T-helper 17 cell (primary cell): ENCODE results near the gene NME7. TPM values are rescaled to one million over a fixed set of nuclear protein-coding genes. Genes with fewer than 3 reads are reported as not detected.
"Not testable (repeated sequence)": the region's sequence is repeated elsewhere in the genome, so short reads cannot be mapped to it uniquely, and the experiment has no call there.

Source experiments
- ATAC-seq: fragments of 150-1000 bp; cut with Tn5 transposase; 2 replicates; pipeline ENCODE4 v1.10.0; 2021; ENCODE audit warnings: mild to moderate bottlenecking, moderate library complexity
- DNase-seq, 3 donors: peaks; one replicate each; pipeline versions ENCODE4 v3.0.0 to v3.0.0-alpha.2; 2020 to 2021
- H3K9me3 ChIP-seq: one replicate; pipeline ENCODE4 v1.7.0; 2013; ENCODE audit warnings: low read length, mild to moderate bottlenecking; ENCODE audit not compliant: control insufficient read depth, poor library complexity, severe bottlenecking
- H3K27ac Mint-ChIP-seq: one replicate; pipeline ENCODE4 v1.8.0; 2022; ENCODE audit warnings: mild to moderate bottlenecking, moderate library complexity, mixed read lengths
- H3K27me3 Mint-ChIP-seq: one replicate; pipeline ENCODE4 v1.8.0; 2022; ENCODE audit warnings: mixed read lengths
- H3K36me3 Mint-ChIP-seq: one replicate; pipeline ENCODE4 v1.8.0; 2022; ENCODE audit warnings: low read depth, mixed read lengths
- H3K4me1 Mint-ChIP-seq: one replicate; pipeline ENCODE4 v1.8.0; 2022; ENCODE audit warnings: mild to moderate bottlenecking, mixed read lengths
- H3K4me3 Mint-ChIP-seq: one replicate; pipeline ENCODE4 v1.8.0; 2022; ENCODE audit warnings: mild to moderate bottlenecking, moderate library complexity, mixed read lengths
- total RNA-seq, 4 donors: library from RNA in 2 of 4; stranded (reverse) in 2 of 4; gene quantifications; one replicate each; pipeline ENCODE4 v1.2.3 and lab custom pipeline; 2022 to 2026

NME7 gene, protein sequence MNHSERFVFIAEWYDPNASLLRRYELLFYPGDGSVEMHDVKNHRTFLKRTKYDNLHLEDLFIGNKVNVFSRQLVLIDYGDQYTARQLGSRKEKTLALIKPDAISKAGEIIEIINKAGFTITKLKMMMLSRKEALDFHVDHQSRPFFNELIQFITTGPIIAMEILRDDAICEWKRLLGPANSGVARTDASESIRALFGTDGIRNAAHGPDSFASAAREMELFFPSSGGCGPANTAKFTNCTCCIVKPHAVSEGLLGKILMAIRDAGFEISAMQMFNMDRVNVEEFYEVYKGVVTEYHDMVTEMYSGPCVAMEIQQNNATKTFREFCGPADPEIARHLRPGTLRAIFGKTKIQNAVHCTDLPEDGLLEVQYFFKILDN
- total RNA-seq: 1 to 10 TPM; 9.1 to 9.2 TPM
- 6.3 to 6.5 reads per million in 2 donors for total RNA-seq (lab: John Stamatoyannopoulos, UW)

DNA sequence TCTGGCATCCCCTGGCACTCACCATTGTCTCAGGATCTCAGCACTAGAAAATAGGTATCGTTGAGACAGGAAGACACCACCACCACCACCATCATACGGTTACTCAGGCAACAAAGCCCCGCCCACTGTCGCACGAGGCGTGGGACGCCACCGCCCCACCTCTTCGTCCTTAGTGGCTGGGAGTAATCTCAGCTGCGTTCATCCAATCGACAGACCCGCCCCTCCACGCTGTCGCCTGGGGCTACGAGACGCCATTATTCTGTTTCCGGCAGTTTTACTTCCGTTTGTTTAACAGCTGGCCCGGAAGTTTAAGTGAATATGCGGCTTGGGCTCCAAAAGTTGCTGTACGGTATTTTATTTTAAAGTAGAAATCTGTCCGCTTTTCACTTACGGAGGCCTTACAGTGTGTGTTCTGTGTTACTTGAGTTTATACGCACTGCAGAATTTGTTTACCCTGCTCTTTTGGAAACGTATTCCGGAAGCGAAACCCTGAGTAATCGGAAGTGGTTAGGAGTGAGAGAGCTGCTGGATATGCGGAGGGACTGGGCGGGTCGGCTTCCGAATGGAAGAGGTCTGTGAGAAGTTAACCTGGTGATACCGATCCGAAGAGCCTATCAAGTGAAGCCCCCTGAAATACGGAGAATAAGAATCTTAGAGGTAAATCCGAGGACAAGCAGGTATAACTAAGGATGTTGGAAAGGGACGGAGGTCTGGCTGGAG is at the start of gene NME7, which contains the start of gene BLZF1:
Gene NME7, minus strand, starts transcription at position 112 of the 720 bp plus-strand sequence. Its CDS starts 87 bp downstream, at position 25.
Gene BLZF1, plus strand, starts transcription at position 510 of the 720 bp plus-strand sequence. CDS start 1,328 bp downstream, outside the sequence.
- Mint-ChIP-seq H3K4me3 (no peak within 1 kb of the TSS), H3K4me1 (peaks cover 18% of the 10 kb centered on the region), H3K36me3 (peaks cover 9% of the 10 kb centered on the region), H3K27me3 (no peaks in the 10 kb centered on the region), H3K27ac (no peak within 1 kb of the TSS)
- peak; percentile 98 for ATAC-seq
- H3K9me3 ChIP-seq: no peaks in the 10 kb centered on the region
- peak; percentile 92 to 96 (median 95) for DNase-seq

DNA sequence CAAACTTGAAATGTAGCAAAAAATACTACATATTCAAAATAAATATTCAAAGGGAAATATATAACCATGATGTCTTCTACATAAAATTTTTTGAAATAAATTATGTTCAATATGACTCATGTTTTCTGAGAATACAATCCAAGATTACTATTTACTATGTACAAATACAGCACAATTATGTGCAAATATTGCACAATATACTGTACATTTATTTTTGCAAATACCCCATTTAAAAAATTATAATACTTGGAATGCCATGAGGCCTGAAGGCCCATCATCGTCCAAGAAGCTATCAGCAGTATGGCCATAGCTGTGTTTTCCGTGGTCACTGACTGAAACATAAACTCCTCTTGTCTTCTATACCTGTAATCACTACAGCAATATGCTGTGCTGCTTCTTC is 47.4 kb upstream of the NME7 start:
- DNase-seq (no peak), ATAC-seq (no peak)
- H3K4me3 Mint-ChIP-seq: no peak overlapping the region
- H3K9me3 ChIP-seq: no peaks in the 10 kb centered on the region
- H3K27ac Mint-ChIP-seq: no peak overlapping the region
- H3K4me1 Mint-ChIP-seq: no peaks in the 10 kb centered on the region
- no peaks in the 10 kb centered on the region for H3K36me3 Mint-ChIP-seq
- H3K27me3 Mint-ChIP-seq: peaks cover 6% of the 10 kb centered on the region

- not testable (repeated sequence) for H3K4me3 Mint-ChIP-seq, H3K36me3 Mint-ChIP-seq, ATAC-seq, DNase-seq, H3K9me3 ChIP-seq, H3K27ac Mint-ChIP-seq, H3K27me3 Mint-ChIP-seq, H3K4me1 Mint-ChIP-seq
Observed at GRCh38 chr1:169408340-169408739, 40.7 kb upstream of the NME7 start.

GRCh38 chr1:169402578-169402977 is 35.0 kb upstream of the NME7 start:
- not testable (repeated sequence) for H3K4me1 Mint-ChIP-seq, H3K27ac Mint-ChIP-seq, H3K36me3 Mint-ChIP-seq, ATAC-seq, H3K4me3 Mint-ChIP-seq, DNase-seq, H3K9me3 ChIP-seq, H3K27me3 Mint-ChIP-seq

DNA sequence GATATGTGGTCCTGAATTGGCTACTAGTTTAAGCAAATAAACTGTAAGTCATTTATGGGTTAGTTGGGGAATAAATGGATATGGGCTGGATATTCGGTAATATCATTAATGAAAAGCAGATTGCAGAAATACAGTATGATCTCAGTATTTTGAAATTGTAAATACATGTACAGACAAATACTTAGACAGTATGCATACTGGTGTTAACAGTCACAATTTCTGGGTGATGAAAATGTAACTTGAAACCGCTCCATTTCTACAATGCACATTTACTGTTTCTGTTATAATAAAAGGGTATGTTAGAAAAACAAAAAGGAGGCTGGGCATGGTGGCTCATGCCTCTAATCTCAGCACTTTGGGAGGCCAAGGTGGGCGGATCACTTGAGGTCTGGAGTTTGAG is 28.4 kb upstream of the NME7 start:
- ATAC-seq (no peak), DNase-seq (no peak)
- Mint-ChIP-seq H3K27ac (no peak overlapping the region), H3K27me3 (no peaks in the 10 kb centered on the region), H3K4me1 (no peaks in the 10 kb centered on the region), H3K4me3 (no peak overlapping the region), H3K36me3 (peaks cover 6% of the 10 kb centered on the region)
- H3K9me3 ChIP-seq: peaks cover 2% of the 10 kb centered on the region

DNA sequence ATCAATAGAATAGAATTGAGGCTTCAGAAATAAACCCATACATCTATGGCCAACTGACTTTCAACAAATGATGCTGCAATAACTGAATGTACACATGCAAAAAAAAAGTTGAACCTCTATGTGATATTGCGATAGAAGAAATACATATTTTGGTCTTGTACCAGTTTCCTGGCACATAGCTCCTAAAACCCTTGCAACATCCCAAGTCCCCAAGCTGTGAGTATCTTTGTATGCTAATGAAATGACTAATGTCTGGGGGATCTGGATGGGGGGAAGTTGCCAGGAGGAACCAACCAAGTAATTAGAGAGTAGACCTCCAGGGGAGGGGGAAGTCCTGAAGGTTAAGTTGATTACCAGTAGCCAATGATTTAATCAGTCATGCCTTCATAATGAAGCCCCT is 24.8 kb upstream of the NME7 start:
- no peak overlapping the region for H3K4me3 Mint-ChIP-seq
- H3K4me1 Mint-ChIP-seq: peaks cover 5% of the 10 kb centered on the region
- H3K36me3 Mint-ChIP-seq: peaks cover 16% of the 10 kb centered on the region
- no peak overlapping the region for H3K27ac Mint-ChIP-seq
- H3K27me3 Mint-ChIP-seq: no peaks in the 10 kb centered on the region
- no peak for ATAC-seq
- DNase-seq: no peak
- no peaks in the 10 kb centered on the region for H3K9me3 ChIP-seq

GRCh38 chr1:169390303-169390702 is 22.7 kb upstream of the NME7 start:
- Mint-ChIP-seq H3K27me3 (no peaks in the 10 kb centered on the region), H3K4me1 (peaks cover 5% of the 10 kb centered on the region), H3K27ac (no peak overlapping the region), H3K4me3 (no peak overlapping the region), H3K36me3 (peaks cover 20% of the 10 kb centered on the region)
- ATAC-seq (no peak), DNase-seq (no peak)
- no peaks in the 10 kb centered on the region for H3K9me3 ChIP-seq

GRCh38 chr1:169387399-169387798 is 19.8 kb upstream of the NME7 start:
- no peak for DNase-seq
- ATAC-seq: no peak
- no peaks in the 10 kb centered on the region for H3K27me3 Mint-ChIP-seq
- no peak overlapping the region for H3K27ac Mint-ChIP-seq
- no peak overlapping the region for H3K4me3 Mint-ChIP-seq
- peaks cover 17% of the 10 kb centered on the region for H3K36me3 Mint-ChIP-seq
- H3K9me3 ChIP-seq: no peaks in the 10 kb centered on the region
- H3K4me1 Mint-ChIP-seq: peaks cover 5% of the 10 kb centered on the region

DNA sequence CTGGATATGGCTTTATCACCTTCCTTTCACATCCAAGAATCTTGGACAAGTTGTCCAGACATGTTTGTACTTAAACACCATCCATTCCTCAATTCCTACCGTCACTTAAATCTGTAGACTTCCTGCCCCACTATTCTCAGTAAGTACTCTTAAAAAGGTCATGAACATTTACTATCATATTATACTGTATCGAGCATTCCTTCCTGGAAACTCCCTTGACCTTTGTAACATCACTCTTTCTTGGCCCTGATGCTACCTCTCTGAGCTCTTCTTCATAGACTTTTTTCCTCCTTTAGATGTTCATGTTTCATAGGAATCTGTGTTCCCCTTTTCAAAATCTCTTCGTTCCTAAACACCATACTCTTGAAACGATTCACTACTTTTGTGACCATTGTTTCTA is 15.9 kb upstream of the NME7 start:
- peaks cover 16% of the 10 kb centered on the region for H3K36me3 Mint-ChIP-seq
- no peak overlapping the region for H3K4me3 Mint-ChIP-seq
- DNase-seq (no peak), ATAC-seq (no peak)
- no peaks in the 10 kb centered on the region for H3K27me3 Mint-ChIP-seq
- no peak overlapping the region for H3K27ac Mint-ChIP-seq
- no peaks in the 10 kb centered on the region for H3K9me3 ChIP-seq
- peaks cover 2% of the 10 kb centered on the region for H3K4me1 Mint-ChIP-seq

DNA sequence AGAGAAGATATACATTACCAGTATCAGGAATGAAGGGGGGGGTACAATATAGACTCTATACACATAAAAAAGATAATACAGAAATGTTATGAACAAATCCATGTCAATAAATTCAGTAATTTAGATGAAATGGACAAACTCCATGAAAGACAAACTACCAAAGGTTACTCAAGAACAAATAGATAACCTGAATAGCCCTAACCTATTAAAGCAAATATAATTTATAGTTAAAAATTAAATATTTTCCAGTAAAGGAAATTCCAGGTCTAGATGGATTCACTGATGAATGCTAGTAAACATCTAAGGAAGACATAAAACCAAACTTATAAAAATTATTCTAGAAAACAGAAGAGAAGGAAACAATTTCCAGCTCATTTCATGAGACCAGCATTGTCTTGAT is 13.6 kb upstream of the NME7 start:
- H3K4me1 Mint-ChIP-seq: peaks cover 4% of the 10 kb centered on the region
- H3K27ac Mint-ChIP-seq: no peak overlapping the region
- DNase-seq: no peak
- no peak overlapping the region for H3K4me3 Mint-ChIP-seq
- no peaks in the 10 kb centered on the region for H3K9me3 ChIP-seq
- ATAC-seq: no peak
- peaks cover 19% of the 10 kb centered on the region for H3K36me3 Mint-ChIP-seq
- no peaks in the 10 kb centered on the region for H3K27me3 Mint-ChIP-seq

DNA sequence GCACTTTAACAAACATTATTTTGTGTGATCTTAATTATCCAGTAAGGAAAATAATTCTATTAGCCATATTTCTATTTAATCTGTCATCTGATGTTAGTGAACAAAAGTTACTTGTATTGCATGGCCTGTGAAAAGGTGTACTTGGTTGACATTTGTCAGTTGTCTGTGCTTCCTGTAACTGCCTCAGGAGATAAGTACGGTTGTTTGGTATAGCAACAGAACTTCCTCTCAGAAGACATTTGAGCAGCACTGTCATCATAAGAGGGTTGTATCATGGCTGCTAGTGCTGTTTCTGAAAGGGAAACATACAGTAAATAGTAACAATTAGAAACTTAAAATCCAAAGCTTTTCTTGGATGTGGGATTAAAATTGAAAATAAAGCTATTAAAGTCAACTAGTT is 3.8 kb upstream of the NME7 start:
- H3K36me3 Mint-ChIP-seq: peaks cover 7% of the 10 kb centered on the region
- H3K27ac Mint-ChIP-seq: no peak overlapping the region
- ATAC-seq: no peak
- no peak for DNase-seq
- no peak overlapping the region for H3K4me3 Mint-ChIP-seq
- peaks cover 14% of the 10 kb centered on the region for H3K4me1 Mint-ChIP-seq
- H3K9me3 ChIP-seq: no peaks in the 10 kb centered on the region
- no peaks in the 10 kb centered on the region for H3K27me3 Mint-ChIP-seq

- Mint-ChIP-seq H3K27ac (no peak overlapping the region), H3K4me1 (peaks cover 18% of the 10 kb centered on the region), H3K4me3 (no peak overlapping the region), H3K36me3 (peaks cover 9% of the 10 kb centered on the region), H3K27me3 (no peaks in the 10 kb centered on the region)
- ATAC-seq (no peak), DNase-seq (peak in 2 of 3 donors; percentile 12 to 13)
- no peaks in the 10 kb centered on the region for H3K9me3 ChIP-seq
Observed at GRCh38 chr1:169368406-169368769, 791 bp upstream of the NME7 start.

GRCh38 chr1:169367096-169367685 is 406 bp downstream of the NME7 start:
- Mint-ChIP-seq H3K4me1 (peaks cover 19% of the 10 kb centered on the region), H3K27ac (no peak overlapping the region), H3K27me3 (no peaks in the 10 kb centered on the region), H3K36me3 (peaks cover 9% of the 10 kb centered on the region), H3K4me3 (no peak overlapping the region)
- no peaks in the 10 kb centered on the region for H3K9me3 ChIP-seq
- DNase-seq (no peak), ATAC-seq (no peak)
